Right renal pelvis (tissue), 4 donors: ENCODE results near the gene ZDHHC23. TPM values are rescaled to one million over a fixed set of nuclear protein-coding genes. Genes with fewer than 3 reads are reported as not detected.

Experiments
- DNase-seq, 4 donors: peaks; one replicate each; pipeline ENCODE4 v3.0.0-alpha.2; 2013; ENCODE audit warnings: low read depth in 4 of 4, low spot score in 3 of 4, missing footprints in 1 of 4
- polyA plus RNA-seq, 4 donors: library from polyadenylated mRNA; unstranded; fragments of 120-200 nt; gene quantifications; one replicate each; pipeline ENCODE4 v1.2.1, GENCODE V29; 2013; ENCODE audit not compliant: insufficient read length in 4 of 4

Gene ZDHHC23
- polyA plus RNA-seq, 4 donors, result 9.3 to 12.7 (median 11.1) TPM

DNA sequence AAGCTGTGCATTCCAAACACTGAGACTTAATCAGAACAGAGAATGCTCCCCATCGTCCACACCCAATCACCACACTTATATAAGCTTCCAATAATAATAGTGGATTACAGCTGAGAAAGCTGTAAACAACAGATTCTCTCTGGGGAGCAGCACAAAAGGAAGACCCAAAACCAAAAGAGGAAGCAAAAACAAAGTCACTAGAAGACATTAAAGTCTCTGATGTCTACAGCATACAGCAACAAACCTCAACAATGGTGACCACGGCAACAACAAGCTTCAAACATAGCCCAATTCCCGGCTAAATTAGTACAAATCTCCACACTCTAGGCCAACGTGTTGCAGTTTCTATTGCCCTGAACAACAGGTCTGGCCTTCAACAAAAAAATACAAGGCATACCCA, 37.7 kb downstream of the ZDHHC23 start:
- DNase-seq, result no peak

DNA sequence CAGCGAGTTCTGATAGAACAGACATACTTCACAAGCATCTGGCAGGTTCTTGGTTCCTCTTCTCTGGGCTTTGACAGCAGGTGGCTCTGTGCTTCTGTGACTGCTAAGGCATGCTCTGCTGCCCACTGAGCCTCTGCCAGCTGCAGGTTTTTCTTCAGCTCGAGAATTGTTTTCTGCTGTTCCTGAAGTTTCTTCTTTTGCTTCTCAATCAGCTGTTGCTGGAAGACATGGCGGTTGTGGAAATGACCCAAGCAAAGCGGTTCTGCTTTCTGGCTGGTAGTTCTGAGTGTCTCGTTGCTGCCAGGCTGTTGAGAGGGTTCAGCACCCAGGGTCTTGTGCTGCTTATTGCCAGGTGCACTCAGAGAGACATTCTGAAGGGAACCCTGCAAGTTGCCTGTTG, 57.7 kb downstream of the ZDHHC23 start:
- no peak for DNase-seq

DNA sequence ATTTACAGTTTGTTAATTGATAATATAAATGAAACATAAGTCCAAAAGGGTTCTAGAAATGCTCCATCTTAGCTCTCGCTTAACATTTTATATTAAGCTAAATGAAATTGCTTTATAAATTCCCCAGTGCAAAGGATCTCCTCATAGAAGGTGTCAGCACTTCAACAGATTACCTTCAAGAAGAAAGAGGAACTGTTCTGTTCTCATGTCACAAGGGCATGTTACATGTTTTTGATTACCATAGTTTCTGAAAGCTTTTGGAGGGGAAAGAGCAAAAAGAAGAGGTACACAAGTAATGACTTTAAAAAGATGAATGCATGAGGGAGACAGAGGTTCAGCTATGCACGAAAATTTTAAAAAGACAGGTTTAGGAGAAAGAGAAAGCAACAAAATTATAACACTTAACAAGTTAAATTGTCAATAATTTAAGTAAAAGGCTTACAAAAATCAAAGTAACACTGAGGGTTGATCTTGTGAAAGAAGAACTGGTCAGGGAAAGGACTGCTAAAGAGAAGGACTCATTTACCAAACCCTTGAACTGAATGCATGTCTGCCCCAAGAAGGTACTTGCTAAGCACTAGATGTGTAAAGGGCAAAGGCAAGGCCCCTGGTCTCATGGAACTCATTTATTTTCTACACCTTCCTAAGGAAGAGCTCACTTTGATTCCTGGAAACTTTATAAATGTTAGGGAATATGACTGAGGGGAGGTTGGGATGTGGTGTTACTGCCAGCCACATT, 63.4 kb downstream of the ZDHHC23 start:
- DNase-seq, result no peak

Other genes with a start within 250 kb of the ZDHHC23 start
- gene NAA50, start 201.8 kb upstream of the ZDHHC23 start, polyA plus RNA-seq, result 100 to 1,000 TPM; 135 to 153 (median 147) TPM
- gene ATP6V1A, start 201.0 kb upstream of the ZDHHC23 start, polyA plus RNA-seq, result 100 to 1,000 TPM in 2 of 4 donors, 10 to 100 TPM in 2; 76.4 to 103 (median 96.0) TPM
- gene GRAMD1C, start 109.2 kb upstream of the ZDHHC23 start, polyA plus RNA-seq, result 10 to 100 TPM; 17.2 to 34.7 (median 22.0) TPM
- gene CCDC191, start 108.5 kb downstream of the ZDHHC23 start, polyA plus RNA-seq, result 10 to 100 TPM; 14.2 to 19.1 (median 16.1) TPM
- 10 to 100 TPM; 24.6 to 30.2 (median 26.6) TPM for gene QTRT2, start 108.7 kb downstream of the ZDHHC23 start, polyA plus RNA-seq
- gene DRD3, start 231.0 kb downstream of the ZDHHC23 start, polyA plus RNA-seq, result not detected